IMR-90 (cell line): ENCODE data around the gene LPIN1. TPM values are rescaled to one million over a fixed set of nuclear protein-coding genes. Genes with fewer than 3 reads are reported as not detected.
A peak's percentile ranks its signal among the peaks of the same experiment; 100 is the strongest.

Experiments used
- ATAC-seq: fragments of 200-7000 bp; cut with Tn5 transposase; 2 replicates; pipeline ENCODE4 v1.9.1; 2020; ENCODE audit warnings: low read depth, mild to moderate bottlenecking, moderate library complexity
- BruUV-seq: library from RNA; stranded (reverse); fragments of 400-500 nt; replicated peaks from 2 replicates; lab custom pipeline; 2021; lab: Mats Ljungman, UMichigan
- CTCF ChIA-PET: fragments of 300-600 bp; formaldehyde crosslinking; extraction: SDS; loops from one replicate; lab custom pipeline; 2021; ENCODE audit warnings: antibody characterized with exemption; lab: Yijun Ruan, JAX
- POLR2A ChIA-PET: fragments of 300-600 bp; sonication (Branson Sonifier 250); formaldehyde crosslinking; loops from one replicate; lab custom pipeline; 2022; ENCODE audit warnings: antibody characterized with exemption; ENCODE audit not compliant: unreplicated experiment; lab: Charles Lee
- DNase-seq: peaks from one replicate; pipeline ENCODE4 v3.0.0; 2013
- H2AFZ ChIP-seq: replicated peaks from 2 replicates; pipeline ENCODE3; 2013; ENCODE audit warnings: low read length, mild to moderate bottlenecking; ENCODE audit not compliant: poor library complexity
- H2AK5ac ChIP-seq: 2 replicates; pipeline ENCODE4 v1.6.1; 2013; ENCODE audit warnings: low read depth, low read length, inconsistent platforms
- H2AK9ac ChIP-seq: replicated peaks from 2 replicates; pipeline ENCODE3; 2013; ENCODE audit warnings: mild to moderate bottlenecking, low read depth, low read length, moderate library complexity; ENCODE audit not compliant: poor library complexity
- H2BK120ac ChIP-seq: 2 replicates; pipeline ENCODE4 v1.6.1; 2013; ENCODE audit warnings: low read depth, low read length, inconsistent platforms
- H2BK15ac ChIP-seq: 3 replicates; pipeline ENCODE4 v1.6.1; 2013; ENCODE audit warnings: low read depth, low read length, inconsistent platforms
- H2BK20ac ChIP-seq: 2 replicates; pipeline ENCODE4 v1.6.1; 2013; ENCODE audit warnings: low read depth, mild to moderate bottlenecking, inconsistent platforms, low read length, moderate library complexity
- H2BK5ac ChIP-seq: 2 replicates; pipeline ENCODE4 v1.6.1; 2013; ENCODE audit warnings: mild to moderate bottlenecking, low read depth, low read length, inconsistent platforms; ENCODE audit not compliant: poor library complexity, severe bottlenecking
- H3K14ac ChIP-seq: replicated peaks from 2 replicates; pipeline ENCODE4 v1.6.1; 2013; ENCODE audit warnings: low read depth, low read length, inconsistent platforms
- H3K18ac ChIP-seq: 2 replicates; pipeline ENCODE4 v1.6.1; 2013; ENCODE audit warnings: low read depth, low read length, control low read depth
- H3K23ac ChIP-seq: 2 replicates; pipeline ENCODE4 v1.6.1; 2013; ENCODE audit warnings: low read depth, low read length, inconsistent platforms
- H3K27ac ChIP-seq: 2 replicates; pipeline ENCODE4 v1.5.1; 2013; ENCODE audit warnings: mild to moderate bottlenecking, control low read depth, low read length; ENCODE audit not compliant: insufficient read depth
- H3K27me3 ChIP-seq: 2 replicates; pipeline ENCODE4 v1.6.1; 2013; ENCODE audit warnings: low read length; ENCODE audit not compliant: control insufficient read depth, insufficient read depth
- H3K36me3 ChIP-seq: 2 replicates; pipeline ENCODE4 v1.6.1; 2013; ENCODE audit warnings: low read length, mixed read lengths; ENCODE audit not compliant: control insufficient read depth, insufficient read depth
- H3K4ac ChIP-seq: 2 replicates; pipeline ENCODE4 v1.6.1; 2013; ENCODE audit warnings: low read depth, low read length, inconsistent platforms
- H3K4me1 ChIP-seq: 2 replicates; pipeline ENCODE4 v1.6.1; 2013; ENCODE audit warnings: low read length, mixed read lengths; ENCODE audit not compliant: control insufficient read depth, insufficient read depth
- H3K4me2 ChIP-seq: 2 replicates; pipeline ENCODE4 v1.6.1; 2013; ENCODE audit warnings: low read depth, mild to moderate bottlenecking, control low read depth, low read length, moderate library complexity
- H3K4me3 ChIP-seq: 2 replicates; pipeline ENCODE4 v1.5.1; 2013; ENCODE audit warnings: low read depth, mild to moderate bottlenecking, control low read depth, low read length, moderate library complexity; ENCODE audit not compliant: insufficient read depth
- H3K56ac ChIP-seq: 2 replicates; pipeline ENCODE4 v1.6.1; 2013; ENCODE audit warnings: low read length, inconsistent platforms; ENCODE audit not compliant: insufficient read depth; ENCODE audit errors: extremely low read depth
- H3K79me1 ChIP-seq, 2 experiments: 2 replicates each; pipeline ENCODE4 v1.6.1; 2013; ENCODE audit warnings: low read length in 2 of 2, inconsistent platforms in 1 of 2, low read depth in 1 of 2
- H3K9ac ChIP-seq: 2 replicates; pipeline ENCODE4 v1.6.1; 2013; ENCODE audit warnings: low read depth, low read length, control low read depth
- H3K9me1 ChIP-seq: 2 replicates; pipeline ENCODE4 v1.6.1; 2013; ENCODE audit warnings: low read length, inconsistent platforms; ENCODE audit not compliant: insufficient read depth
- H3K9me3 ChIP-seq: 2 replicates; pipeline ENCODE4 v1.6.1; 2013; ENCODE audit warnings: low read length; ENCODE audit not compliant: control insufficient read depth, insufficient read depth
- H4K20me1 ChIP-seq: 2 replicates; pipeline ENCODE4 v1.6.1; 2013; ENCODE audit warnings: low read length, inconsistent platforms; ENCODE audit not compliant: insufficient read depth
- H4K5ac ChIP-seq: 2 replicates; pipeline ENCODE4 v1.6.1; 2013; ENCODE audit warnings: mild to moderate bottlenecking, low read depth, low read length, control low read depth
- H4K8ac ChIP-seq, 2 experiments: 2 replicates each; pipeline ENCODE4 v1.6.1; 2013; ENCODE audit warnings: low read depth in 2 of 2, low read length in 2 of 2, control low read depth in 1 of 2, inconsistent platforms in 1 of 2
- H4K91ac ChIP-seq: 2 replicates; pipeline ENCODE4 v1.6.1; 2013; ENCODE audit warnings: low read depth, low read length, inconsistent platforms; ENCODE audit not compliant: insufficient read depth
- RCOR1 ChIP-seq: IDR thresholded peaks from 2 replicates; pipeline ENCODE4 v1.6.1; 2012; ENCODE audit warnings: mild to moderate bottlenecking, low read length, improper control_type of control experiment; ENCODE audit not compliant: insufficient replicate concordance
- RFX5 ChIP-seq: IDR thresholded peaks from 2 replicates; pipeline ENCODE4 v1.8.0; 2012; ENCODE audit warnings: low read depth, mild to moderate bottlenecking, low read length, moderate library complexity
- WGBS, 2 experiments: methylation state at CpG; one replicate each; pipeline versions ENCODE4 v1.1.5 to v1.1.7; 2013; ENCODE audit warnings: missing lambda C conversion rate in 2 of 2; ENCODE audit not compliant: insufficient read length in 1 of 2; ENCODE audit errors: extremely low coverage in 2 of 2; 5-methylcytosine and 5-hydroxymethylcytosine counted together
- dilution Hi-C: fragments of 300-500 bp; cut with HindIII; formaldehyde crosslinking; loops from one replicate; pipeline ENCODE4 v1.14.3; 2018; ENCODE audit warnings: low sequenced_read_pairs; ENCODE audit not compliant: unreplicated experiment
- in situ Hi-C: fragments of 300-500 bp; cut with MboI; formaldehyde crosslinking; loops from 3 replicates; pipeline ENCODE4 v1.14.3; 2019; ENCODE audit warnings: low sequenced_read_pairs, inconsistent platforms, mixed read lengths
- intact Hi-C: fragments of 100-400 bp; cut with micrococcal nuclease; formaldehyde crosslinking; loops from 2 replicates; pipeline ENCODE4 v1.10.0; 2022
- polyA plus RNA-seq, 3 experiments: library from polyadenylated mRNA; depleted of rRNA; stranded (reverse); fragments of >200 nt; gene quantifications; 2 replicates each; pipeline ENCODE4 v1.2.3, GENCODE V29; 2012; ENCODE audit warnings: low replicate concordance in 1 of 3
- total RNA-seq: library from RNA; depleted of rRNA; stranded (reverse); fragments of >200 nt; gene quantifications from 2 replicates; pipeline ENCODE4 v1.2.3, GENCODE V29; 2012

Gene LPIN1
- total and polyA plus RNA-seq, 2 of the 4 experiments (the other 2 are of a cell fraction) = 21.3 to 25.1 TPM

- H3K4me2 ChIP-seq = no peak overlapping the region
- no peak overlapping the region for H2BK5ac ChIP-seq
- intact Hi-C loops = no loop called here
- no peaks in the 10 kb centered on the region for H4K20me1 ChIP-seq
- in situ Hi-C loops = no loop called here
- ATAC-seq = peak; percentile 44
- H4K5ac ChIP-seq = no peak overlapping the region
- H2AFZ ChIP-seq = no peak overlapping the region
- peak; percentile 63 for DNase-seq
- TF ChIP-seq RCOR1 (no peak), RFX5 (no peak)
- peaks cover 46% of the 10 kb centered on the region for H3K36me3 ChIP-seq
- no TSS peak for BruUV-seq
- H3K4me3 ChIP-seq = no peak overlapping the region
- no peak overlapping the region for H3K27ac ChIP-seq
- no peak overlapping the region for H2BK120ac ChIP-seq
- H3K9me3 ChIP-seq = no peaks in the 10 kb centered on the region
- no peak overlapping the region for H3K9ac ChIP-seq
- H3K18ac ChIP-seq = no peak overlapping the region
- WGBS, 2 experiments = 92% methylated on average over 2 of the region's 11 CpGs; no CpG with 5 or more reads in 1 of the 2 experiments
- H3K23ac ChIP-seq = no peak overlapping the region
- H2AK9ac ChIP-seq = no peak overlapping the region
- POLR2A ChIA-PET = no interaction called here
- dilution Hi-C loops = no loop called here
- H3K79me1 ChIP-seq = no peaks in the 10 kb centered on the region
- CTCF ChIA-PET = no interaction called here
- 0 out of 2 replicates have a peak, but pooled peaks cover 2% of the 10 kb centered on the region for H3K4me1 ChIP-seq
- H2BK15ac ChIP-seq = no peak overlapping the region
- H2BK20ac ChIP-seq = no peak overlapping the region
- H4K8ac ChIP-seq = no peak overlapping the region
- H3K27me3 ChIP-seq = no peaks in the 10 kb centered on the region
- H3K14ac ChIP-seq = no peak overlapping the region
- no peak overlapping the region for H2AK5ac ChIP-seq
- H3K9me1 ChIP-seq = peaks cover 9% of the 10 kb centered on the region
- H3K4ac ChIP-seq = no peak overlapping the region
- H4K91ac ChIP-seq = no peak overlapping the region
- no peak overlapping the region for H3K56ac ChIP-seq
These were observed 56.4 kb downstream of the LPIN1 start for GRCh38 chr2:11802782-11803191.
